Ramos (cell line): ENCODE results near the gene TMEM131L.
"Not testable (repeated sequence)": the region's sequence is repeated elsewhere in the genome, so short reads cannot be mapped to it uniquely, and the experiment has no call there.

ENCODE experiments used
- in situ Hi-C: fragments of 300-500 bp; cut with MboI; formaldehyde crosslinking; loops from one replicate; pipeline ENCODE4 v1.14.3; 2022; ENCODE audit warnings: low sequenced_read_pairs; ENCODE audit not compliant: unreplicated experiment

The TMEM131L gene

GRCh38 chr4:153497988-153498967 is 32.1 kb downstream of the TMEM131L start:
- in situ Hi-C loops, result no loop called here

GRCh38 chr4:153499005-153499404 is 32.8 kb downstream of the TMEM131L start:
- in situ Hi-C loops, result no loop called here

GRCh38 chr4:153501578-153501977 is 35.4 kb downstream of the TMEM131L start:
- in situ Hi-C loops, result no loop called here

- in situ Hi-C loops, result no loop called here
Observed at GRCh38 chr4:153502584-153502983, 36.4 kb downstream of the TMEM131L start.

- in situ Hi-C loops, result no loop called here
Observed at GRCh38 chr4:153506341-153507309, 40.5 kb downstream of the TMEM131L start.

- in situ Hi-C loops, result no loop called here
Observed at GRCh38 chr4:153507310-153508073, 41.3 kb downstream of the TMEM131L start.

- in situ Hi-C loops, result not testable (repeated sequence)
Observed at GRCh38 chr4:153509212-153509611, 43.1 kb downstream of the TMEM131L start.

- in situ Hi-C loops, result no loop called here
Observed at GRCh38 chr4:153509724-153510123, 43.6 kb downstream of the TMEM131L start.

GRCh38 chr4:153510252-153511001 is 44.3 kb downstream of the TMEM131L start:
- in situ Hi-C loops, result no loop called here

GRCh38 chr4:153511104-153511503 is 44.9 kb downstream of the TMEM131L start:
- in situ Hi-C loops, result no loop called here

GRCh38 chr4:153512162-153512852 is 46.1 kb downstream of the TMEM131L start:
- in situ Hi-C loops, result no loop called here

- in situ Hi-C loops, result no loop called here
Observed at GRCh38 chr4:153512952-153513500, 46.9 kb downstream of the TMEM131L start.

GRCh38 chr4:153513596-153513995 is 47.4 kb downstream of the TMEM131L start:
- in situ Hi-C loops, result no loop called here

- in situ Hi-C loops, result no loop called here
Observed at GRCh38 chr4:153514001-153514526, 47.9 kb downstream of the TMEM131L start.

GRCh38 chr4:153514688-153515426 is 48.7 kb downstream of the TMEM131L start:
- in situ Hi-C loops, result no loop called here

- in situ Hi-C loops, result no loop called here
Observed at GRCh38 chr4:153517159-153517558, 51.0 kb downstream of the TMEM131L start.

- in situ Hi-C loops, result no loop called here
Observed at GRCh38 chr4:153518001-153518400, 51.8 kb downstream of the TMEM131L start.
